ENCODE data around the gene KLHL8. TPM values are rescaled to one million over a fixed set of nuclear protein-coding genes. Genes with fewer than 3 reads are reported as not detected.

Gene KLHL8
- total RNA-seq, 2 donors from 2014 or later, result 4.3 to 11.2 TPM

- H3K4me3 ChIP-seq (ENCODE audit: low read length), result no peak overlapping the region
- H3K9me3 ChIP-seq (ENCODE audit: control insufficient read depth, low read length), result no peaks in the 10 kb centered on the region
- no peak overlapping the region for H3K27ac Mint-ChIP-seq
- H3K9ac ChIP-seq (ENCODE audit: extremely low read depth, low read length, poor library complexity, severe bottlenecking), result no peak overlapping the region
- DNase-seq, result no peak
- H3K27ac ChIP-seq (ENCODE audit: low read depth, low read length), result no peak overlapping the region
- peaks cover 74% of the 10 kb centered on the region for H3K36me3 Mint-ChIP-seq (ENCODE audit: low read depth)
- no peak overlapping the region for H3K4me3 Mint-ChIP-seq
- H3K27me3 ChIP-seq (ENCODE audit: control insufficient read depth, insufficient read depth, low read length, poor library complexity, severe bottlenecking), result no peaks in the 10 kb centered on the region
- peaks cover 15% of the 10 kb centered on the region for H3K4me1 Mint-ChIP-seq
- peaks cover 92% of the 10 kb centered on the region for H3K36me3 ChIP-seq (ENCODE audit: control insufficient read depth, insufficient read depth, low read length)
- WGBS, 2 experiments (ENCODE audit: insufficient coverage in 1 of 2, insufficient read length in 1 of 2), result 97 to 100% methylated on average over 3 to 4 of the region's 4 CpGs
- no peaks in the 10 kb centered on the region for H3K27me3 Mint-ChIP-seq (ENCODE audit: insufficient read depth)
- H3K4me1 ChIP-seq (ENCODE audit: control insufficient read depth, insufficient read depth, low read length), result no peaks in the 10 kb centered on the region
- no peaks in the 10 kb centered on the region for H3K9me3 Mint-ChIP-seq
- TF ChIP-seq CTCF (conservative IDR thresholded peaks at IDR 0.05), result no peak
These were observed 98.2 kb downstream of the KLHL8 start for GRCh38 chr4:87122252-87122651.

GRCh38 chr4:87121341-87122065, 98.9 kb downstream of the KLHL8 start:
- Histone ChIP-seq H3K27ac (ENCODE audit: low read depth, low read length) (no peak overlapping the region), H3K9ac (ENCODE audit: extremely low read depth, low read length, poor library complexity, severe bottlenecking) (no peak overlapping the region), H3K36me3 (ENCODE audit: control insufficient read depth, insufficient read depth, low read length) (peaks cover 92% of the 10 kb centered on the region), H3K9me3 (ENCODE audit: control insufficient read depth, low read length) (no peaks in the 10 kb centered on the region), H3K4me3 (ENCODE audit: low read length) (no peak overlapping the region), H3K4me1 (ENCODE audit: control insufficient read depth, insufficient read depth, low read length) (no peaks in the 10 kb centered on the region), H3K27me3 (ENCODE audit: control insufficient read depth, insufficient read depth, low read length, poor library complexity, severe bottlenecking) (no peaks in the 10 kb centered on the region)
- DNase-seq, result no peak
- Mint-ChIP-seq H3K27ac (peak overlapping the region; percentile 65), H3K4me3 (no peak overlapping the region), H3K9me3 (no peaks in the 10 kb centered on the region), H3K27me3 (ENCODE audit: insufficient read depth) (no peaks in the 10 kb centered on the region), H3K4me1 (peaks cover 23% of the 10 kb centered on the region), H3K36me3 (ENCODE audit: low read depth) (peaks cover 75% of the 10 kb centered on the region)
- no peak for TF ChIP-seq CTCF (conservative IDR thresholded peaks at IDR 0.05)
- 94 to 95% methylated on average over 3 to 4 of the region's 4 CpGs for WGBS, 2 experiments (ENCODE audit: insufficient coverage in 1 of 2, insufficient read length in 1 of 2)

GRCh38 chr4:87120411-87121162, 99.8 kb downstream of the KLHL8 start:
- H3K36me3 ChIP-seq (ENCODE audit: control insufficient read depth, insufficient read depth, low read length), result peaks cover 92% of the 10 kb centered on the region
- H3K9ac ChIP-seq (ENCODE audit: extremely low read depth, low read length, poor library complexity, severe bottlenecking), result no peak overlapping the region
- no peak overlapping the region for H3K27ac ChIP-seq (ENCODE audit: low read depth, low read length)
- Mint-ChIP-seq H3K36me3 (ENCODE audit: low read depth) (peaks cover 74% of the 10 kb centered on the region), H3K9me3 (no peaks in the 10 kb centered on the region), H3K4me3 (no peak overlapping the region), H3K4me1 (peaks cover 28% of the 10 kb centered on the region), H3K27ac (peak overlapping the region; percentile 26), H3K27me3 (ENCODE audit: insufficient read depth) (no peaks in the 10 kb centered on the region)
- WGBS, 2 experiments (ENCODE audit: insufficient coverage in 1 of 2, insufficient read length in 1 of 2), result 97% methylated on average over 12 to 18 of the region's 18 CpGs
- no peak for TF ChIP-seq CTCF (conservative IDR thresholded peaks at IDR 0.05)
- H3K4me1 ChIP-seq (ENCODE audit: control insufficient read depth, insufficient read depth, low read length), result no peaks in the 10 kb centered on the region
- no peaks in the 10 kb centered on the region for H3K27me3 ChIP-seq (ENCODE audit: control insufficient read depth, insufficient read depth, low read length, poor library complexity, severe bottlenecking)
- no peak overlapping the region for H3K4me3 ChIP-seq (ENCODE audit: low read length)
- no peak for DNase-seq
- no peaks in the 10 kb centered on the region for H3K9me3 ChIP-seq (ENCODE audit: control insufficient read depth, low read length)
